Transverse colon (tissue), 4 donors: ENCODE data around the gene PTGR2. TPM values are rescaled to one million over a fixed set of nuclear protein-coding genes. Genes with fewer than 3 reads are reported as not detected.

Experiments
- DNase-seq: peaks from one replicate; pipeline ENCODE4 v3.0.0-alpha.2; 2019
- H3K27ac ChIP-seq, 4 donors: fragments of 200-600 bp; sonication (generic); 2 replicates each; pipeline ENCODE4 v1.5.1; 2016 to 2018; ENCODE audit warnings: inconsistent platforms in 4 of 4
- H3K27me3 ChIP-seq: fragments of 200-600 bp; sonication (generic); 2 replicates; pipeline ENCODE4 v1.5.1; 2017; ENCODE audit warnings: inconsistent platforms
- H3K36me3 ChIP-seq, 4 donors: fragments of 200-600 bp; sonication (generic); 2 replicates each; pipeline ENCODE4 v1.5.1; 2017 to 2019; ENCODE audit warnings: inconsistent platforms in 4 of 4
- H3K4me1 ChIP-seq, 4 donors: fragments of 200-600 bp; sonication (generic); 2 replicates each; pipeline ENCODE4 v1.5.1; 2017 to 2020; ENCODE audit warnings: inconsistent platforms in 4 of 4
- H3K4me3 ChIP-seq, 4 donors: fragments of 200-600 bp; sonication (generic); 1 replicate in 1 of 4; 2 replicates in 3 of 4; pipeline versions ENCODE4 v1.5.1 to v1.6.1; 2017 to 2019; ENCODE audit warnings: inconsistent platforms in 4 of 4
- H3K9me3 ChIP-seq, 2 donors: fragments of 200-600 bp; sonication (generic); 2 replicates each; pipeline ENCODE4 v1.5.1; 2017 to 2019; ENCODE audit warnings: inconsistent platforms in 2 of 2
- CTCF ChIP-seq, 5 experiments: fragments of 200-600 bp in 3 of 5; fragments of 450-650 bp in 2 of 5; sonication (generic) in 3 of 5; IDR thresholded peaks; 1 replicate in 2 of 5; 2 replicates in 3 of 5; pipeline ENCODE4 v1.5.1; 2016 to 2017; ENCODE audit warnings: antibody characterized with exemption in 5 of 5, inconsistent platforms in 3 of 5, mild to moderate bottlenecking in 2 of 5, moderate library complexity in 1 of 5
- EP300 ChIP-seq: sonication (generic); formaldehyde crosslinking; IDR thresholded peaks from one replicate; pipeline ENCODE4 v1.6.1; 2017; ENCODE audit warnings: antibody characterized with exemption, low read depth
- POLR2A ChIP-seq: fragments of 450-650 bp; IDR thresholded peaks from one replicate; pipeline ENCODE4 v1.6.1; 2016; ENCODE audit warnings: antibody characterized with exemption, mild to moderate bottlenecking, moderate library complexity
- POLR2AphosphoS5 ChIP-seq, 3 donors: sonication (generic); formaldehyde crosslinking; IDR thresholded peaks; one replicate each; pipeline ENCODE4 v1.6.1; 2016; ENCODE audit warnings: antibody characterized with exemption in 3 of 3
- WGBS, 2 donors: methylation state at CpG; one replicate each; pipeline ENCODE4 v1.1.5; 2018; ENCODE audit warnings: low coverage in 1 of 2; 5-methylcytosine and 5-hydroxymethylcytosine counted together
- in situ Hi-C, 4 donors: fragments of 200-750 bp; cut with MboI; loops; one replicate each; pipeline versions ENCODE4 v1.15.0 to v1.15.1; 2017; ENCODE audit warnings: low sequenced_read_pairs in 3 of 4, low pct_ligation_motif_present in 1 of 4, low pct_unique_long_range_greater_than_20kb in 1 of 4
- intact Hi-C: fragments of 100-400 bp; cut with DNase I; formaldehyde crosslinking; loops from one replicate; pipeline ENCODE4 v1.15.1; 2023; ENCODE audit warnings: low total_unique reads
- total RNA-seq, 4 donors: library from RNA; depleted of rRNA; stranded (reverse); fragments of >200 nt; gene quantifications; one replicate each; pipeline ENCODE4 v1.1.0, GENCODE V29; 2016

The PTGR2 gene
- total RNA-seq, 4 donors from 2014 or later, result 1.8 to 15.8 (median 10.8) TPM

- DNase-seq, result no peak
- in situ Hi-C loops, result no loop called here
These were observed 631 bp upstream of the PTGR2 start for GRCh38 chr14:73851000-73851399.

GRCh38 chr14:73859145-73859544 is 7.5 kb downstream of the PTGR2 start:
- in situ Hi-C loops (no loop called here), intact Hi-C loops (loop anchor here (10.0 kb wide), 1 partner anchor 134 kb away; no protein-coding TSS in a partner anchor)
- Histone ChIP-seq H3K4me3 (no peak overlapping the region), H3K36me3 (peaks cover 0 to 11% (median 4%) of the 10 kb centered on the region in 4 donors), H3K27me3 (no peaks in the 10 kb centered on the region), H3K27ac (no peak overlapping the region), H3K9me3 (no peaks in the 10 kb centered on the region), H3K4me1 (no peaks in the 10 kb centered on the region)
- DNase-seq, result no peak
- TF ChIP-seq EP300 (no peak), POLR2AphosphoS5 (IDR thresholded peaks at IDR 0.05) (no peak), CTCF (IDR thresholded peaks at IDR 0.05) (no peak), POLR2A (no peak)

More at GRCh38 chr14:73851000-73851399, 631 bp upstream of the PTGR2 start:
- H3K4me1 ChIP-seq, result peaks cover 9 to 29% (median 15%) of the 10 kb centered on the region in 4 donors
- H3K36me3 ChIP-seq, result no peaks in the 10 kb centered on the region
- WGBS, 2 donors, result 38 to 45% methylated on average over 4 to 6 of the region's 6 CpGs
- H3K27me3 ChIP-seq, result no peaks in the 10 kb centered on the region
- H3K4me3 ChIP-seq, result peak overlapping the region; percentile 40 to 62 (median 46)
- H3K27ac ChIP-seq, result peak overlapping the region; percentile 91 to 95 (median 92)
- TF ChIP-seq CTCF (IDR thresholded peaks at IDR 0.05) (no peak), POLR2AphosphoS5 (IDR thresholded peaks at IDR 0.05) (no peak), EP300 (no peak)
- intact Hi-C loops, result loop anchor here (10.0 kb wide), 1 partner anchor 126 kb away; no protein-coding TSS in a partner anchor
- H3K9me3 ChIP-seq, result no peaks in the 10 kb centered on the region

- WGBS, 2 donors, result 82 to 91% methylated on average over 5 of the region's 5 CpGs
- no peak for DNase-seq
- H3K4me1 ChIP-seq, result no peaks in the 10 kb centered on the region
- H3K27me3 ChIP-seq, result no peaks in the 10 kb centered on the region
- in situ Hi-C loops (no loop called here), intact Hi-C loops (no loop called here)
- peaks cover 0 to 15% (median 4%) of the 10 kb centered on the region in 4 donors for H3K36me3 ChIP-seq
- TF ChIP-seq CTCF (IDR thresholded peaks at IDR 0.05) (no peak), POLR2AphosphoS5 (IDR thresholded peaks at IDR 0.05) (no peak), EP300 (no peak), POLR2A (no peak)
- H3K4me3 ChIP-seq, result no peak overlapping the region
- H3K9me3 ChIP-seq, result no peaks in the 10 kb centered on the region
- no peak overlapping the region for H3K27ac ChIP-seq
These were observed 9.4 kb downstream of the PTGR2 start for GRCh38 chr14:73861073-73861472.

- 43 to 56% methylated on average over 5 to 8 of the region's 8 CpGs for WGBS, 2 donors
- intact Hi-C loops (no loop called here), in situ Hi-C loops (no loop called here)
- no peak for DNase-seq
- Histone ChIP-seq H3K4me1 (no peaks in the 10 kb centered on the region), H3K4me3 (no peak overlapping the region), H3K27me3 (no peaks in the 10 kb centered on the region), H3K9me3 (no peaks in the 10 kb centered on the region), H3K36me3 (peaks cover 0 to 15% (median 4%) of the 10 kb centered on the region in 4 donors), H3K27ac (peak overlapping the region in 1 of 4 donors; percentile 63)
- TF ChIP-seq CTCF (IDR thresholded peaks at IDR 0.05) (no peak), POLR2A (no peak)
These were observed 10.8 kb downstream of the PTGR2 start for GRCh38 chr14:73862480-73862879.
